ENCODE measurements around the gene CNTNAP5. TPM values are rescaled to one million over a fixed set of nuclear protein-coding genes. Genes with fewer than 3 reads are reported as not detected.

The CNTNAP5 gene
- total and polyA plus RNA-seq, 2 of the 8 experiments (the other 6 are each of a cell fraction or from before 2014, with no cell fraction given), result 0.11 to 0.76 TPM

DNA sequence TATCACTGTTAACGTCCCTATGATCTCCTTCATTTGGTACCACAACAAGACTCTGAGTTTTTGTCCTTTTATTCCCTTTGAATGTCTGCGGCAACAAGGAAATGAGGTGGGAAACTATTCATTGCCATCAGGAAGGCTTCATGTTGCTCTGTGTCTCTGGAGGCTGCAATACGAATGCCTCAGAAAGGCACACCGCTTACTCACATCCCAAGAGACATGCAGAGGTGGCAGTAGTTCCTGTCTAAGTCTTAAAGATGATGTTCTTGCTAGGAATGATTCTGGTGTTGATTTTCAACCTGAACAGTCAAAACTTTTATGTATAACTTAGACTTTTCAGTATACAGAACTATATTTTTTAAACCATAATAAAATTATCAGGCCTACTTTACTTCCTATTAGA lies 24.0 kb downstream of the CNTNAP5 start (continued):
- TF ChIP-seq RFX5 (IDR thresholded peaks at IDR 0.05; ENCODE audit: borderline replicate concordance, low read depth, low read length), result no peak
- no peak for TF ChIP-seq EP300 (IDR thresholded peaks at IDR 0.05; ENCODE audit: borderline replicate concordance in 1 of 2, low read depth in 2 of 2, low read length in 2 of 2)
- no peak for TF ChIP-seq RXRA (IDR thresholded peaks at IDR 0.05; ENCODE audit: insufficient read depth, low read depth, low read length)
- TF ChIP-seq YY1 (IDR thresholded peaks at IDR 0.05; ENCODE audit: low read depth, low read length), result no peak
- no peak for TF ChIP-seq NANOG (IDR thresholded peaks at IDR 0.05; ENCODE audit: insufficient read depth, low read depth, low read length, poor library complexity, severe bottlenecking)
- no peak for TF ChIP-seq SAP30 (IDR thresholded peaks at IDR 0.05; ENCODE audit: insufficient read depth, insufficient replicate concordance, low read length)

All from H1 (cell line).